ENCODE results near the gene SMYD3.
"Not testable (repeated sequence)": the region's sequence is repeated elsewhere in the genome, so short reads cannot be mapped to it uniquely, and the experiment has no call there.

The SMYD3 gene

GRCh38 chr1:245969283-245969682 is 537.8 kb downstream of the SMYD3 start:
- DNase-seq = no peak

GRCh38 chr1:245968775-245969174 is 538.3 kb downstream of the SMYD3 start:
- no peak for DNase-seq

GRCh38 chr1:245965398-245965797 is 541.7 kb downstream of the SMYD3 start:
- no peak for DNase-seq

GRCh38 chr1:245963649-245964048 is 543.4 kb downstream of the SMYD3 start:
- no peak for DNase-seq

- DNase-seq = no peak
Measured at GRCh38 chr1:245962453-245962852, 544.6 kb downstream of the SMYD3 start.

GRCh38 chr1:245961137-245961540 is 545.9 kb downstream of the SMYD3 start:
- no peak for DNase-seq

- DNase-seq = no peak
Measured at GRCh38 chr1:245960171-245960570, 546.9 kb downstream of the SMYD3 start.

- no peak for DNase-seq
Measured at GRCh38 chr1:245958016-245958415, 549.1 kb downstream of the SMYD3 start.

GRCh38 chr1:245957427-245957826 is 549.7 kb downstream of the SMYD3 start:
- no peak for DNase-seq

GRCh38 chr1:245956225-245956624 is 550.9 kb downstream of the SMYD3 start:
- DNase-seq = peak; percentile 35

GRCh38 chr1:245953876-245954660 is 553.0 kb downstream of the SMYD3 start:
- DNase-seq = no peak

- DNase-seq = no peak
Measured at GRCh38 chr1:245952383-245953026, 554.6 kb downstream of the SMYD3 start.

GRCh38 chr1:245948786-245949185 is 558.3 kb downstream of the SMYD3 start:
- DNase-seq = no peak

- no peak for DNase-seq
Measured at GRCh38 chr1:245946905-245947304, 560.2 kb downstream of the SMYD3 start.

- DNase-seq = not testable (repeated sequence)
Measured at GRCh38 chr1:245945136-245945535, 561.9 kb downstream of the SMYD3 start.

- no peak for DNase-seq
Measured at GRCh38 chr1:245942856-245943255, 564.2 kb downstream of the SMYD3 start.

- not testable (repeated sequence) for DNase-seq
Measured at GRCh38 chr1:245941771-245942170, 565.3 kb downstream of the SMYD3 start.

GRCh38 chr1:245939756-245940345 is 567.2 kb downstream of the SMYD3 start:
- DNase-seq = no peak

- no peak for DNase-seq
Measured at GRCh38 chr1:245938046-245938435, 569.0 kb downstream of the SMYD3 start.

- DNase-seq = no peak
Measured at GRCh38 chr1:245937316-245938045, 569.6 kb downstream of the SMYD3 start.

- DNase-seq = no peak
Measured at GRCh38 chr1:245934409-245934808, 572.7 kb downstream of the SMYD3 start.

GRCh38 chr1:245933431-245934045 is 573.5 kb downstream of the SMYD3 start:
- DNase-seq = no peak
